GM18517 (cell line): ENCODE data around the gene KIAA0232.
"Not testable (repeated sequence)": the region's sequence is repeated elsewhere in the genome, so short reads cannot be mapped to it uniquely, and the experiment has no call there.

Source experiments
- ATAC-seq: cut with Tn5 transposase; IDR thresholded peaks from one replicate; pipeline ENCODE4 v1.9.1; 2021; ENCODE audit warnings: mild to moderate bottlenecking, moderate library complexity; ENCODE audit not compliant: unreplicated experiment

KIAA0232 gene

GRCh38 chr4:6880691-6881090 is 98.2 kb downstream of the KIAA0232 start:
- ATAC-seq: no peak

- no peak for ATAC-seq
Measured at GRCh38 chr4:6881908-6882307, 99.4 kb downstream of the KIAA0232 start.

- ATAC-seq: no peak
Measured at GRCh38 chr4:6884341-6884870, 101.9 kb downstream of the KIAA0232 start.

- no peak for ATAC-seq
Measured at GRCh38 chr4:6885953-6886557, 103.5 kb downstream of the KIAA0232 start.

- ATAC-seq: no peak
Measured at GRCh38 chr4:6886886-6887285, 104.4 kb downstream of the KIAA0232 start.

- ATAC-seq: no peak
Measured at GRCh38 chr4:6887591-6888371, 105.3 kb downstream of the KIAA0232 start.

- no peak for ATAC-seq
Measured at GRCh38 chr4:6888506-6889071, 106.1 kb downstream of the KIAA0232 start.

GRCh38 chr4:6889101-6889735 is 106.7 kb downstream of the KIAA0232 start:
- ATAC-seq: no peak

- ATAC-seq: no peak
Measured at GRCh38 chr4:6889736-6890324, 107.3 kb downstream of the KIAA0232 start.

GRCh38 chr4:6890358-6890757 is 107.8 kb downstream of the KIAA0232 start:
- no peak for ATAC-seq

GRCh38 chr4:6890971-6891370 is 108.4 kb downstream of the KIAA0232 start:
- ATAC-seq: not testable (repeated sequence)

GRCh38 chr4:6891436-6892170 is 109.1 kb downstream of the KIAA0232 start:
- ATAC-seq: no peak

- ATAC-seq: no peak
Measured at GRCh38 chr4:6892190-6892908, 109.8 kb downstream of the KIAA0232 start.

- ATAC-seq: no peak
Measured at GRCh38 chr4:6892909-6893202, 110.3 kb downstream of the KIAA0232 start.

GRCh38 chr4:6893449-6894085 is 111.0 kb downstream of the KIAA0232 start:
- ATAC-seq: no peak

GRCh38 chr4:6894086-6894478 is 111.6 kb downstream of the KIAA0232 start:
- ATAC-seq: no peak

- ATAC-seq: no peak
Measured at GRCh38 chr4:6894528-6895498, 112.3 kb downstream of the KIAA0232 start.

- no peak for ATAC-seq
Measured at GRCh38 chr4:6896035-6896434, 113.5 kb downstream of the KIAA0232 start.
